Mucosa of descending colon (tissue), 3 donors: ENCODE results near the gene KLF11. TPM values are rescaled to one million over a fixed set of nuclear protein-coding genes. Genes with fewer than 3 reads are reported as not detected.
"Not testable (repeated sequence)": the region's sequence is repeated elsewhere in the genome, so short reads cannot be mapped to it uniquely, and the experiment has no call there.

Experiments used
- ATAC-seq: fragments of 200-7000 bp; cut with Tn5 transposase; one replicate; pipeline ENCODE4 v1.9.1; 2020; ENCODE audit warnings: mild to moderate bottlenecking, moderate library complexity
- DNase-seq, 3 donors: peaks; one replicate each; pipeline ENCODE4 v3.0.0-alpha.2; 2020
- H3K36me3 ChIP-seq: fragments of 200-600 bp; one replicate; pipeline ENCODE4 v1.8.0; 2021; ENCODE audit warnings: low read depth, mild to moderate bottlenecking
- H3K4me1 ChIP-seq: fragments of 200-600 bp; one replicate; pipeline ENCODE4 v1.8.0; 2021; ENCODE audit warnings: low read depth, mild to moderate bottlenecking
- H3K4me3 ChIP-seq: fragments of 200-600 bp; one replicate; pipeline ENCODE4 v1.8.0; 2021; ENCODE audit warnings: mild to moderate bottlenecking
- H3K9me3 ChIP-seq: fragments of 200-600 bp; one replicate; pipeline ENCODE4 v1.8.0; 2021; ENCODE audit warnings: mild to moderate bottlenecking
- CTCF ChIP-seq: fragments of 200-600 bp; IDR thresholded peaks from one replicate; pipeline ENCODE4 v1.8.0; 2022; ENCODE audit warnings: antibody characterized with exemption, mild to moderate bottlenecking
- intact Hi-C, 2 donors: fragments of 100-400 bp; cut with DNase I in 1 of 2; cut with micrococcal nuclease in 1 of 2; formaldehyde crosslinking; loops; one replicate each; pipeline versions ENCODE4 v1.11.0 to v1.11.1; 2022; cut with DNase I, micrococcal nuclease
- total RNA-seq, 3 donors: library from RNA; stranded (reverse); fragmentation: NEBNext Ultra II Directional in 2 of 3; extraction: Animal tissue kit (Norgen Biotek cat#: 25700) in 2 of 3; gene quantifications; one replicate each; pipeline versions ENCODE4 v1.2.1 to v1.2.4, GENCODE V29; 2021 to 2023
- donor health status: DM: no; HTN: no; CAD: no; lungs with moderate emphysema.
- donor health status: DM: no; HTN: no; CAD: no.
- donor health status: DM: no; HTN: yes; CAD: no.

KLF11 gene
- total RNA-seq, 3 donors from 2014 or later: 5.9 to 34.7 (median 11.9) TPM

DNA sequence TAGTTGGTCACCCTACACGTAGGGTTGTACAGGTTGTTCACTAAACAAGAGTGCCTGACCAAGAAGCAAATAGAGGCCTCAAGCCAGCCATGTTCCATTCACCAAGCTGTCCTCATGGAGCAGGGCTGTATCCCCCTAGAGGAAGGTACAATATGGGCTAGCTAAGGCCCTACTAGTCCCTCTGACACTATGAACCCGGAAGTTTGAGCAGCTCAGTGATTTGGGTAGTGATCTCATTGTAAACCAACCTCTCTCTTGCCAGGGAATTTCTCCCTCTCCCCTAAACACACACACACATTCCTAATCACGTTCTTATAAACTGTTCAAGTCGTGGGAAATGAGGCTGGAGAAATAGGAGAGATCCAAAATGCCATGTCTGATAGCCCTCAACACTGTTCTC, 43.6 kb downstream of the KLF11 start:
- no peak for TF ChIP-seq CTCF
- Histone ChIP-seq H3K4me1 (no peaks in the 10 kb centered on the region), H3K36me3 (no peaks in the 10 kb centered on the region), H3K9me3 (no peaks in the 10 kb centered on the region), H3K4me3 (no peak overlapping the region)
- ATAC-seq: peak; percentile 43
- intact Hi-C loops: no loop called here
- DNase-seq: no peak

- Histone ChIP-seq H3K4me3 (no peak overlapping the region), H3K36me3 (no peaks in the 10 kb centered on the region), H3K9me3 (no peaks in the 10 kb centered on the region), H3K4me1 (no peaks in the 10 kb centered on the region)
- DNase-seq (peak in 1 of 3 donors; percentile 38), ATAC-seq (peak; percentile 9)
- TF ChIP-seq CTCF: no peak
- intact Hi-C loops: no loop called here
These were observed 44.0 kb downstream of the KLF11 start for GRCh38 chr2:10087360-10087759.

GRCh38 chr2:10089565-10090190, 46.3 kb downstream of the KLF11 start:
- intact Hi-C loops: no loop called here
- Histone ChIP-seq H3K36me3 (no peaks in the 10 kb centered on the region), H3K4me1 (no peaks in the 10 kb centered on the region), H3K4me3 (no peak overlapping the region), H3K9me3 (no peaks in the 10 kb centered on the region)
- no peak for ATAC-seq
- no peak for DNase-seq
- no peak for TF ChIP-seq CTCF

GRCh38 chr2:10091182-10091888, 48.0 kb downstream of the KLF11 start:
- no peaks in the 10 kb centered on the region for H3K36me3 ChIP-seq
- ATAC-seq (peak; percentile 84), DNase-seq (peak in 2 of 3 donors; percentile 62 to 81)
- intact Hi-C loops: no loop called here
- H3K4me1 ChIP-seq: no peaks in the 10 kb centered on the region
- no peaks in the 10 kb centered on the region for H3K9me3 ChIP-seq
- H3K4me3 ChIP-seq: peak overlapping the region; percentile 6
- no peak for TF ChIP-seq CTCF

GRCh38 chr2:10091889-10092244, 48.5 kb downstream of the KLF11 start:
- ATAC-seq, DNase-seq, H3K4me3 ChIP-seq, H3K36me3 ChIP-seq, intact Hi-C loops, H3K4me1 ChIP-seq, H3K9me3 ChIP-seq: not testable (repeated sequence)

GRCh38 chr2:10094271-10094814, 51.0 kb downstream of the KLF11 start:
- intact Hi-C loops: no loop called here
- no peaks in the 10 kb centered on the region for H3K36me3 ChIP-seq
- ATAC-seq (no peak), DNase-seq (no peak)
- no peaks in the 10 kb centered on the region for H3K4me1 ChIP-seq
- no peaks in the 10 kb centered on the region for H3K9me3 ChIP-seq
- H3K4me3 ChIP-seq: no peak overlapping the region
- no peak for TF ChIP-seq CTCF
